Kidney (tissue), 14 donors: ENCODE measurements around the gene SLC22A6. TPM values are rescaled to one million over a fixed set of nuclear protein-coding genes. Genes with fewer than 3 reads are reported as not detected.

Experiments used
- DNase-seq, 5 donors: peaks; one replicate each; pipeline ENCODE4 v3.0.0-alpha.2; 2013 to 2020
- FAIRE-seq: peaks from 2 replicates; lab custom pipeline; 2012; peaks lifted over from hg19 to GRCh38; lab: Jason Lieb, UNC
- H3K27ac ChIP-seq, 2 donors: one replicate each; pipeline ENCODE4 v1.7.0; 2013; ENCODE audit warnings: low read depth in 2 of 2, low read length in 2 of 2, inconsistent platforms in 1 of 2
- H3K27me3 ChIP-seq: one replicate; pipeline ENCODE4 v1.7.1; 2013; ENCODE audit warnings: low read length, inconsistent platforms; ENCODE audit not compliant: control insufficient read depth, insufficient read depth
- H3K36me3 ChIP-seq, 3 donors: one replicate each; pipeline versions ENCODE4 v1.7.0 to v1.7.1; 2013; ENCODE audit warnings: low read length in 3 of 3, control low read depth in 1 of 3, inconsistent platforms in 1 of 3; ENCODE audit not compliant: insufficient read depth in 3 of 3, control insufficient read depth in 2 of 3
- H3K4me1 ChIP-seq, 3 donors: one replicate each; pipeline versions ENCODE4 v1.7.0 to v1.7.1; 2013; ENCODE audit warnings: low read length in 3 of 3, inconsistent platforms in 1 of 3, low read depth in 1 of 3; ENCODE audit not compliant: control insufficient read depth in 2 of 3, insufficient read depth in 2 of 3
- H3K4me3 ChIP-seq, 3 donors: one replicate each; pipeline versions ENCODE4 v1.7.0 to v1.8.1; 2013; ENCODE audit warnings: low read length in 3 of 3, control low read depth in 1 of 3, inconsistent platforms in 1 of 3
- H3K9ac ChIP-seq, 3 donors: one replicate each; pipeline versions ENCODE4 v1.7.0 to v1.7.1; 2013; ENCODE audit warnings: low read length in 3 of 3, control low read depth in 1 of 3, inconsistent platforms in 1 of 3
- H3K9me3 ChIP-seq, 3 donors: one replicate each; pipeline versions ENCODE4 v1.7.0 to v1.7.1; 2013; ENCODE audit warnings: low read length in 3 of 3, control low read depth in 1 of 3, inconsistent platforms in 1 of 3; ENCODE audit not compliant: control insufficient read depth in 2 of 3, insufficient read depth in 1 of 3
- CTCF ChIP-seq: IDR thresholded peaks from 3 replicates; pipeline ENCODE4 v1.5.1; 2012; ENCODE audit warnings: mild to moderate bottlenecking, moderate library complexity, borderline replicate concordance; ENCODE audit not compliant: insufficient read depth; ENCODE audit errors: extremely low read depth
- intact Hi-C: fragments of 100-400 bp; cut with DNase I; formaldehyde crosslinking; loops from one replicate; pipeline ENCODE4 v1.11.1; 2022
- polyA plus RNA-seq: library from polyadenylated mRNA; stranded (reverse); fragments of 350-450 nt; fragmentation: Illumina TruSeq; extraction: RNeasy Lipid Tissue Mini Kit (QIAGEN cat#74804); gene quantifications from one replicate; pipeline ENCODE4 v1.2.3, GENCODE V29; 2014; ENCODE audit warnings: low read depth, low replicate concordance; ENCODE audit not compliant: insufficient read depth
- total RNA-seq: library from RNA; stranded (reverse); fragmentation: NEBNext Ultra II Directional; extraction: Animal tissue kit (Norgen Biotek cat#: 25700); gene quantifications from one replicate; pipeline ENCODE4 v1.2.1, GENCODE V29; 2021
- donor health status: control.
- donor health status: control.
- donor health status: control.
- donor health status: control.
- donor health status: control.
- donor health status: DM: yes; HTN: yes; CAD: no.
- donor health status: Normal renal cell carcinoma (clear cell type).

SLC22A6 gene
- total and polyA plus RNA-seq, 2 donors from 2014 or later, result 2.4 to 362 TPM

- Histone ChIP-seq H3K9me3 (no peaks in the 10 kb centered on the region), H3K4me3 (peak overlapping the region in 2 of 3 donors; percentile 68), H3K9ac (no peak overlapping the region), H3K4me1 (peaks cover 0 to 2% (median 0%) of the 10 kb centered on the region in 3 donors), H3K36me3 (peaks cover 0 to 18% (median 0%) of the 10 kb centered on the region in 3 donors), H3K27ac (peak overlapping the region; percentile 57 to 60), H3K27me3 (no peaks in the 10 kb centered on the region)
- intact Hi-C loops, result no loop called here
- no peak for TF ChIP-seq CTCF
- FAIRE-seq (no peak), DNase-seq (no peak)
These were observed 429 bp upstream of the SLC22A6 start for GRCh38 chr11:62985041-62985750.

DNA sequence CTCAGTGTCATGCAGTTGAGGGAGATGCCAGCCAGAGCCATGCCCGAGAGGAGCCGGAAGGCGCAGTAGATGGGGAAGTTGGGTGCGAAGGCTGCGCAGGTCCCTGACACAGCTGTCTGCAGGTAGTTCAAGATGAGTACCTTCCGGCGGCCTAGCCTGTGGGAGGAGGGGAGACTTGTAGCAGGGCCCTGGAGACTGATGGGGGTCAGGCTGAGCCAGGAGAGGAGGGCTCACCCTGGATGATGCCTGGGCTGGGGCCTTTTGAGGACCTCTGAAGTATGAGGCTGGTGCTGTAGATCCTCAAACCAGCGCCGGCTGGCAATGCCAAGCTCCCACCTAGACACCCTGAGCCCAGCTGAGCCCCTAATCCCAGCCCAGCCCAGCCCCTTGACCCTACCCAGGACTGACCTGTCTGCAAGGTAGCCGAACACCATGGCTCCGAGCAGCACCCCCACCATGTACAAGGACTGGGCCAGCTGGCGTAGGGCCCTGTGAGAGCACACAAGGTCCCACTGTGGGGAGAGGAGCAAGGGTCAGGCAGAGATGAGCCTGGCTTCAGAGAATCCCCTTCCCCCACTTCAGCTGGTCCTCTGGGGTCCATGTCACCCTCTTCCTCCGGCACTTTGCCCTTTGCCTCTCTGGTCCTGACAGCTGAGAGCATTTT lies 1.1 kb downstream of the SLC22A6 start:
- no peak for FAIRE-seq
- Histone ChIP-seq H3K4me3 (peak overlapping the region in 2 of 3 donors; percentile 68), H3K27me3 (no peaks in the 10 kb centered on the region), H3K36me3 (peaks cover 0 to 21% (median 0%) of the 10 kb centered on the region in 3 donors), H3K9me3 (no peaks in the 10 kb centered on the region), H3K4me1 (peaks cover 0 to 2% (median 0%) of the 10 kb centered on the region in 3 donors), H3K9ac (peak overlapping the region in 1 of 3 donors; percentile 65), H3K27ac (peak overlapping the region; percentile 76 to 88)
- intact Hi-C loops, result no loop called here
- TF ChIP-seq CTCF, result no peak
- DNase-seq, result no peak

DNA sequence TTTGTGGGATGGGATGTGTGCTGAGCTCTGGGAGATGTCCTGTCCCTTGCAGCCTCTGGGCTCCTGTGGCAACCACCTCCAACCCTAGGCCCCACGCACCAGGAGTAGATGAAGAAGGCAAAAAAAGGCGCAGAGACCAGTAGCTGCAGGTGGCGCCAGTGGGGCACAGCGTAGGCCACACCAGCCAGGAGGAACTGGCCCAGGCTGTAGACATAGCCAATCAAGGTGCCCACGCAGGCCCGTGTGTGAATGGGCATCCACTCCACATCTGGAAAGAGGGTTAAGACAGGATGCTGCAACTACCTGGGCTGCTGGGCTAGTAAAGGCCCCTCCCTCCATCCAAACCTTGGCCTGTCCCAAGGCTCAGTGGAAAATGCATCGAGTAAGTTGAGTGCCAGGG lies 3.0 kb downstream of the SLC22A6 start:
- Histone ChIP-seq H3K9ac (no peak overlapping the region), H3K4me3 (peak overlapping the region in 1 of 3 donors; percentile 68), H3K36me3 (peaks cover 0 to 21% (median 0%) of the 10 kb centered on the region in 3 donors), H3K9me3 (no peaks in the 10 kb centered on the region), H3K27me3 (no peaks in the 10 kb centered on the region), H3K27ac (no peak overlapping the region), H3K4me1 (peaks cover 0 to 2% (median 0%) of the 10 kb centered on the region in 3 donors)
- FAIRE-seq (no peak), DNase-seq (no peak)
- intact Hi-C loops, result no loop called here
- no peak for TF ChIP-seq CTCF
